H7 (cell line): ENCODE results near the gene ERC2. TPM values are rescaled to one million over a fixed set of nuclear protein-coding genes. Genes with fewer than 3 reads are reported as not detected.

Experiments
- DNase-seq: peaks from one replicate; pipeline ENCODE4 v3.0.0; 2012
- H3K27me3 ChIP-seq: 2 replicates; pipeline ENCODE4 v1.6.0; 2011; ENCODE audit warnings: mild to moderate bottlenecking, low read length; ENCODE audit not compliant: control insufficient read depth, insufficient read depth
- H3K36me3 ChIP-seq: replicated peaks from 2 replicates; pipeline ENCODE4 v1.5.1; 2011; ENCODE audit warnings: low read length; ENCODE audit not compliant: control insufficient read depth, insufficient read depth
- H3K4me3 ChIP-seq: 2 replicates; pipeline ENCODE4 v1.5.1; 2011; ENCODE audit warnings: low read depth, mild to moderate bottlenecking, control low read depth, low read length, moderate library complexity; ENCODE audit not compliant: insufficient read depth
- total RNA-seq: library from RNA; depleted of rRNA; stranded (reverse); fragments of >200 nt; shearing (Covaris generic); gene quantifications from 2 replicates; pipeline ENCODE4 v1.2.3, GENCODE V29; 2014

Gene ERC2
- total RNA-seq, 1 experiment from 2014 or later: 2.4 TPM

DNA sequence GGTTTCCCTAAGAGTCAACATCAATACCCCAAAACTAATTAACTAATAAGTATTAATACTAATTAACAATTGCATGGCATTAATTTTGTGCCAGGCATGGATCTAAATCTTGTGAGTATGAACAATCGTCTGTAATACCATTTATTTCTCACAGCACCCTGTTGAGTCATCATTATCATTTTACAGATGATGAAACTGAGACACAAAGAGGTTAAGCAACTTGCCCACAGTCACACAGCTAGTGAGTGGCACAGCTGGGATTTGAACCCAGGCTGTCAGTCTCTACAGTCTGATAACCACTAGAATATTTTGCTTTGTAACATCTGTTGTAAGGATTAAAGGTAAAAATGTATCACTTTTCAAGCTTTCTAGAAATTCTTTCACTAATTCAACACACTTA is 557.7 kb downstream of the ERC2 start:
- Histone ChIP-seq H3K27me3 (no peaks in the 10 kb centered on the region), H3K4me3 (no peak overlapping the region), H3K36me3 (no peaks in the 10 kb centered on the region)
- no peak for DNase-seq

GRCh38 chr3:55909373-55909772 is 558.9 kb downstream of the ERC2 start:
- no peak for DNase-seq
- Histone ChIP-seq H3K4me3 (no peak overlapping the region), H3K27me3 (no peaks in the 10 kb centered on the region)

GRCh38 chr3:55907616-55908015 is 560.7 kb downstream of the ERC2 start:
- no peak for DNase-seq
- H3K27me3 ChIP-seq: no peaks in the 10 kb centered on the region
- no peak overlapping the region for H3K4me3 ChIP-seq
- H3K36me3 ChIP-seq: no peaks in the 10 kb centered on the region

More at GRCh38 chr3:55909373-55909772, 558.9 kb downstream of the ERC2 start:
- no peaks in the 10 kb centered on the region for H3K36me3 ChIP-seq

- no peaks in the 10 kb centered on the region for H3K36me3 ChIP-seq
- no peak overlapping the region for H3K4me3 ChIP-seq
- no peak for DNase-seq
- H3K27me3 ChIP-seq: no peaks in the 10 kb centered on the region
Measured at GRCh38 chr3:55906896-55907295, 561.4 kb downstream of the ERC2 start.

DNA sequence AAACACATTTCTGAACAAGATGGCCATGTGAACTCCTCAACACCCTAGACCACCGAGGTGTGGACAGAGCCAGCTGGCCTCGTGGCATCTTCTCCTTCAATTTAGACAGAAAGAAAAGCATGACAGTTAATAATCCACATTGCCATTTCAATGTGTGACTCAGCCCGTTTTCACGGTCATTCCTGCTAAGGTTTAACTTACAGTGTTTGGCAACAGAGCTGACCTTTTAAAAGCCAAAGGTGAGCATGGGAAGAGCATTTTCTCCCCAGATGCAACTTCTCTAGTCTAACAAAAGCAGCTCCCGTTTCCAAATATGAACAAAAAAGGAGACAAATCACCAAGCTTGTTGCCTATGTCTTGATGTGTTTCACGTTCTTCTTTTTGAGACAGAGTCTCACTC is 563.6 kb downstream of the ERC2 start:
- Histone ChIP-seq H3K4me3 (no peak overlapping the region), H3K36me3 (no peaks in the 10 kb centered on the region), H3K27me3 (no peaks in the 10 kb centered on the region)
- DNase-seq: no peak

DNA sequence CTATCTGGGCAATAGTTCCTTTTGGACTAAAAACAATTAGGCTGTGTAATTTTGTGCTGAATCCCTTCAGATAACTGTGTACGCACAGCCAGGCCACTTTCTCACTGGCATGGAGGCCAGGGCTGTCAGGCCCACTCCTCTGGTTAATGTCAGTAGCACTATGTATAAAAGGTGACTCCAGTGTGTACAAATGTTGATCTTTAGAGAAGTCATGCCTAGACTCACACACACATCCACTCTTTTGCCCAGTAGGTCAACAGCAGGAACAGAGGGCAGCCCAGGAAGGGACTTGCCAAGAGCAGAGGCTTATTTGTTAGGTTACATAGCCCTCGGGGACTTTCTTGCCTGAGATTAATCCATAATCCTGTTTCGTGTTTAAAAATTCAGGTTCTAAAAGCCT is 564.6 kb downstream of the ERC2 start:
- no peak for DNase-seq
- Histone ChIP-seq H3K27me3 (no peaks in the 10 kb centered on the region), H3K4me3 (no peak overlapping the region), H3K36me3 (no peaks in the 10 kb centered on the region)

GRCh38 chr3:55902221-55902900 is 565.9 kb downstream of the ERC2 start:
- Histone ChIP-seq H3K27me3 (no peaks in the 10 kb centered on the region), H3K36me3 (no peaks in the 10 kb centered on the region), H3K4me3 (no peak overlapping the region)
- no peak for DNase-seq

DNA sequence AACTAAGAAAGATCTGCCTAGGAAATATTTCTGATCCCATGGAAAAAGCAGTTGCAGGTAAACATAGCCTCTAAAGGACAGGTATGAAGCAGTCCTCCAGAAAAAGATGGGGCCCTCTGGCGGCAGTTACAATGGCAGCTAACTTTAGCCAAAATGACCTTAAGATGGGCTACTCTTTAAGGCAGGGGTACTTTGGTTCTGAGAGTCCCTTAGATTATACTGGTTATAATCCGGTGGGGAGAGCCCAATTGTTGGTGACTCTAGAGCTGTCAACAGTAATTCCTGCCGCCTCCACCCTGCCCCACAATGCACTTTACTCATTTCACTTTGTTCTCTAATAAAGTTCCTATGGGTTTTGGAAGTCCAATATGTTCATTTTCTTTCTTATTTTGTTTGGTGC is 568.4 kb downstream of the ERC2 start:
- Histone ChIP-seq H3K36me3 (no peaks in the 10 kb centered on the region), H3K27me3 (no peaks in the 10 kb centered on the region), H3K4me3 (no peak overlapping the region)
- DNase-seq: peak; percentile 49

GRCh38 chr3:55897573-55898224 is 570.6 kb downstream of the ERC2 start:
- no peak overlapping the region for H3K4me3 ChIP-seq
- no peaks in the 10 kb centered on the region for H3K36me3 ChIP-seq
- DNase-seq: peak; percentile 25

DNA sequence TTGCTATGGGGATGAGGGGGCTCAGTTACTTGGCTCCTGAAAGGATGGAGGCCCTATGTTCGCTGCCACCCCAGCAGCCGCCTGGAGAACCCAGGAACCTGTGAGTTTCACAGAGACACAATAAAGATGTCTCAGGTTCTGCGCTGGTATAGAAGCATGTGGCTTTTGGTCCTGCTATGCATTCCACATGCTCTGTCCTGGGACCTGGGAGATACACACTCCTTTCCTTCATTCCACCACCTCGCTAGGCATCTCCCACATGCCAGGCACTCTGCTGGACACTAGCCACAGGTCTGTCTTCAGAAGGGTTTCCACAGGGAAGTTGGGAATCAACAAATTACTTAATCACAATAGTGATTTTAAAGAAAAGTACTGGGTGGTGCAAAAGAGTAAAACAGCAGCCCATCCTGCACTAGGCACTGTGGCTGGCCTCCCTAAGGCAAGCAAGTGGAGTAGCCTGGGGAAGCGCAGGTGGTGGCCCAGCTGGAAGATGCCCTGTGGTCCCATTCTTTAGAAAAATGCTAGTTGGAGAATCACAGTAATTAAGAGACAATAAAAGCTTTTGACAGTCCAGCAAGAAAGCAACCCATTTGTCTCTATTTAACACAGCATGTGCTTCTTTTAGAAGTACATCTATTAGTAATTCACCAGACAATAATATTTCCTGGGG is 572.2 kb downstream of the ERC2 start:
- no peak for DNase-seq
- H3K4me3 ChIP-seq: no peak overlapping the region
- no peaks in the 10 kb centered on the region for H3K36me3 ChIP-seq
- H3K27me3 ChIP-seq: no peaks in the 10 kb centered on the region

More at GRCh38 chr3:55897573-55898224, 570.6 kb downstream of the ERC2 start:
- H3K27me3 ChIP-seq: no peaks in the 10 kb centered on the region

DNA sequence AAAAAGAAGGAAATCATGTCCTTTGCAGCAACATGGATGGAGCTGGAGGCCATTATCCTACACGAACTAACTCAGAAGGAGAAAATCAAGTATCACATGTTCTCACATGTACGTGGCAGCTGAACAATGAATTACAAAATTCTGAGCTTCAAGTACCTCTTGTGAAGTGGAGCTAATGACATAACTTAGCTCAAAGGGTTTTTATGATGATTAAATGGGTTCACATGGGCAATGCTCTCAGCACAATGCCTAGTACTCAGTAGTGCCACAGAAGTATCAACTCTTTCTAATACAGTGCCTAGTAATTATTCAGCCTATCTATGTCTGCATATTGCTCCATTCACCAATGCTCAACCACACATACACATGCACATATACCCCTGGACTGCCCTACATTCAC is 573.7 kb downstream of the ERC2 start:
- no peak for DNase-seq
- H3K4me3 ChIP-seq: no peak overlapping the region

DNA sequence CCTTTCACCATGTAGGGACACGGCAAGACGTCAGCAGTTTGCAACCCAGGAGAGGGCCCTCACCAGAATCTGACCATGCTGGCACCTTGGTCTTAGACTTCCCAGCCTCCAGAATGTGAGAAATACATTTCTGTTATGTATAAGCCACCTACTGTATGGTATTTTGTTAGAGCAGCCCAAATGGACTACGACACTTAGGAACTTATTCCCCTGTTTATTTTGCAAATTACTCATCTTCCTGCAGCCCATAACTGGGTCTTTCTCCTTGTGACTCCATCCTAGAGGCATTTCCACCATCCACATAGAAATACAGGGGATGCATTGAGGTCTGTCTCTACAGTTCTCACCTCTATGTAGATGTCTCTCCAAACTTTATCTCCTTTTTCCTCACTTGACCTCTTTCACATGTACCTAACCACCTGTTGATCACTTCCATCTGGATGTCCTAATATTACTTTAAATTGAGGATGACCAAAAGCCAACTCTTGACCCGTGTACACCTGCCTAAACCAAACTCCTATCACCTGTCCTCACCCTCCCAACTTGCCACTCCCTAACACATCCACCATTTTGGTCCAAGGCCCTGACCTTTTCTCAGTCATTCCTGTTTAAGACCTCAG is 575.1 kb downstream of the ERC2 start:
- no peaks in the 10 kb centered on the region for H3K36me3 ChIP-seq
- H3K4me3 ChIP-seq: no peak overlapping the region
- no peak for DNase-seq
- no peaks in the 10 kb centered on the region for H3K27me3 ChIP-seq

More for the DNA sequence above, 573.7 kb downstream of the ERC2 start:
- no peaks in the 10 kb centered on the region for H3K27me3 ChIP-seq
- H3K36me3 ChIP-seq: no peaks in the 10 kb centered on the region

DNA sequence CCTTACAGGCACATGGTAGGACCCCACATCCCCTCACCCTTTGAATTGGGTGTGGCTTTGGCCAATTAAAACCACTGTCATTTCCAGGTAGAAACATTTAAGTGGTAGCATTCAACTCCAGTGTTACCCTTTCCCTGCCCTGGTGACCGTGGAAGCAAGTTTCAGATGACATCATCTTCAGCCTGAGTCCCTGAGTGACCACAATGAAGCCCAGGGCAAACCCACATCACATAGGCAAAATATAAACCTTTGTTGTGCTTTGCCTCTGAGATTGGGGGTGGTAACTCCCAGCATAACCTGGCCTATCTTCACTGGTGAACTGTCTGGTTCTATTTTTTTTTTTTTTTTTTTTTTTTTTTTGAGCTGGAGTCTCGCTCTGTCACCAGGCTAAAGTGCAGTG is 577.2 kb downstream of the ERC2 start:
- no peak for DNase-seq
- no peaks in the 10 kb centered on the region for H3K27me3 ChIP-seq
- no peaks in the 10 kb centered on the region for H3K36me3 ChIP-seq
- no peak overlapping the region for H3K4me3 ChIP-seq

DNA sequence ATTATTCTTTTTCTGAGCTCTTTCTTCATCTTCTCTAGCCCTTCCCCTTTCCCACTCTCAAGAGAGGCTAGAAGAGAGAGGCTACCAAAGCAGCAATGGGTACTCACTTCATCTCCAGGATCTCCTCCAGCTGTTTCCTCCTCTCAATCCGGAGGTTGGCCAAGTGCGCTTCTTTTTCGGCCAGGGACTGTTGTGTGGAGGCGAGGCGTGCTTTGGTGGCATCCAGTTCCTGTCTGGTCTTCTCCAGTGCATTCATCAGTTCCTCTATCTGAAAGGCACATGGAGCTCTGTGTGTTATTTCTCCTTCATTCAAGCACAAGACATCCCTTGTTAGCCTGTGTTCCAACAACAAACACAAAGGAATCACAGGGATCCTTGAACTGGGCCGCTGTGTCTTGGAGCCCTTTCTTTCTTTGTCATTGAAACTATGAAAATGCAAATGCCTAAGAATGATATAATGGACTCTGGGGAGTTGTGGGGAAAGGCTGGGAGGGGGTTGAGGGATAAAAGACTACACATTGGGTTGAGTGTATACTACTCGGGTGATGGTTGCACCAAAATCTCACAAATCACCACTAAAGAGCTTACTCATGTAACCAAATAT is 579.9 kb downstream of the ERC2 start:
- Histone ChIP-seq H3K36me3 (no peaks in the 10 kb centered on the region), H3K27me3 (no peaks in the 10 kb centered on the region), H3K4me3 (no peak overlapping the region)
- no peak for DNase-seq
